Measurements from ENCODE around the gene ECSIT.

DNA sequence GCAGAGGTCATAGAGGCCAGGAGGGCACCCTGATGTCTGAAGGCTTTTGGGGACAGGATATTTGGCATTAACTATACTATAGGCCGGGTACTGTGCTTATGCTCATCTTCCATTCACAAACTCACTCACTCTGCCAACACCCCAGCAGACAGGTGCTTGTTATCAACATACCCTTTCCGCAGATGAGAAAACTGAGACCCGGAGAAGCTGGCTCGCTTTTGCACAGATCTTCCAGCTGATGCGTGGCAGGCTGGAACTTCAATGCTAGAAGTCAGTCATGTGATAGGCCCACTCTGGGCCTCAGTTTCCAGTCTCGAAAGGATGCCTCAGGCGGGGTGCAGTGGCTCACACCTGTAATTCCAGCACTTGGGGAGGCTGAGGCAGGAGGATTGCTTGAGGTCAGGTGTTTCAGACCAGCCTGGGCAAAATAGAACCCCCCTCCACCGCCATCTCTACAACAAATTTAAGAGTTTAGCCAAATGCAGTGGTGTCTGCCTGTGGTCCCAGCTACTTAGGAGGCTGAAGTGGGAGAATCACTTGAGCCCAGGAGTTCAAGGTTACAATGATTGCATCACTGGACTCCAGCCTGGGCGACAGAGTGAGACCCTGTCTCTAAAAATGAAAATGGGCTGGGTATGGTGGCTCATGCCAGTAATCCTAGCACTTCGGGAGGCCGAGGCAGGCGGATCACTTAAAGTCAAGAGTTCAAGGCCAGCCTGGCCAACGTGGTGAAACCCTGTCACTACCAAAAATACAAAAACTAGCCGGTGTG, 19.2 kb upstream of the ECSIT start:
- TF ChIP-seq, protein P1, sequence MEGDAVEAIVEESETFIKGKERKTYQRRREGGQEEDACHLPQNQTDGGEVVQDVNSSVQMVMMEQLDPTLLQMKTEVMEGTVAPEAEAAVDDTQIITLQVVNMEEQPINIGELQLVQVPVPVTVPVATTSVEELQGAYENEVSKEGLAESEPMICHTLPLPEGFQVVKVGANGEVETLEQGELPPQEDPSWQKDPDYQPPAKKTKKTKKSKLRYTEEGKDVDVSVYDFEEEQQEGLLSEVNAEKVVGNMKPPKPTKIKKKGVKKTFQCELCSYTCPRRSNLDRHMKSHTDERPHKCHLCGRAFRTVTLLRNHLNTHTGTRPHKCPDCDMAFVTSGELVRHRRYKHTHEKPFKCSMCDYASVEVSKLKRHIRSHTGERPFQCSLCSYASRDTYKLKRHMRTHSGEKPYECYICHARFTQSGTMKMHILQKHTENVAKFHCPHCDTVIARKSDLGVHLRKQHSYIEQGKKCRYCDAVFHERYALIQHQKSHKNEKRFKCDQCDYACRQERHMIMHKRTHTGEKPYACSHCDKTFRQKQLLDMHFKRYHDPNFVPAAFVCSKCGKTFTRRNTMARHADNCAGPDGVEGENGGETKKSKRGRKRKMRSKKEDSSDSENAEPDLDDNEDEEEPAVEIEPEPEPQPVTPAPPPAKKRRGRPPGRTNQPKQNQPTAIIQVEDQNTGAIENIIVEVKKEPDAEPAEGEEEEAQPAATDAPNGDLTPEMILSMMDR (IDR thresholded peaks at IDR 0.05): no peak
- no peak for TF ChIP-seq POLR2A (IDR thresholded peaks at IDR 0.05)

Data from adrenal gland (tissue), 5 donors.